Measurements from ENCODE around the gene FUT6. TPM values are rescaled to one million over a fixed set of nuclear protein-coding genes. Genes with fewer than 3 reads are reported as not detected.

Gene FUT6
- total RNA-seq, 2 donors from 2014 or later, result not detected

GRCh38 chr19:5873617-5874199 lies 34.2 kb upstream of the FUT6 start:
- WGBS, 2 experiments (ENCODE audit: insufficient coverage in 1 of 2, insufficient read length in 1 of 2), result 94% methylated on average over 10 to 12 of the region's 12 CpGs
- Mint-ChIP-seq H3K4me3 (no peak overlapping the region), H3K27ac (no peak overlapping the region)

DNA sequence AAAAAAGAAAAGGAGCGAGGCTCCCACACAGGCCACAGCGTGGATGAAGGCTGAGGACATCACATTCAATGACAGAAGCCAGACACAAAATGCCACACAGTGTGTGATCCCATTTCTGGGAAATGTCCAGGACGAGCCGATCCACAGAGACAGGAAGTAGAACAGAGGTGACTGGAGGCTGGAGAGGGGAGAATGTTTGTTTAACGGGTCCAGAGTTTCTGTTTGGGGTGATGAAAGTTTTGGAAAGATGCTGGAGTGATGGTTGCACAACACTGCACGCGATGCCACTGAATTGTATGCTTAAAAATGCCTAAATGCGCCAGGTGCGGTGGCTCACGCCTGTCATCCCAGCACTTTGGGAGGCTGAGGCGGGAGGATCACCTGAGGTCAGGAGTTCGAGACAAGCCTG lies 31.5 kb upstream of the FUT6 start:
- WGBS, 2 experiments (ENCODE audit: insufficient coverage in 1 of 2, insufficient read length in 1 of 2), result 90 to 94% methylated on average over 8 to 12 of the region's 12 CpGs
- no peaks in the 10 kb centered on the region for H3K36me3 Mint-ChIP-seq (ENCODE audit: low read depth)
- TF ChIP-seq, protein P1, sequence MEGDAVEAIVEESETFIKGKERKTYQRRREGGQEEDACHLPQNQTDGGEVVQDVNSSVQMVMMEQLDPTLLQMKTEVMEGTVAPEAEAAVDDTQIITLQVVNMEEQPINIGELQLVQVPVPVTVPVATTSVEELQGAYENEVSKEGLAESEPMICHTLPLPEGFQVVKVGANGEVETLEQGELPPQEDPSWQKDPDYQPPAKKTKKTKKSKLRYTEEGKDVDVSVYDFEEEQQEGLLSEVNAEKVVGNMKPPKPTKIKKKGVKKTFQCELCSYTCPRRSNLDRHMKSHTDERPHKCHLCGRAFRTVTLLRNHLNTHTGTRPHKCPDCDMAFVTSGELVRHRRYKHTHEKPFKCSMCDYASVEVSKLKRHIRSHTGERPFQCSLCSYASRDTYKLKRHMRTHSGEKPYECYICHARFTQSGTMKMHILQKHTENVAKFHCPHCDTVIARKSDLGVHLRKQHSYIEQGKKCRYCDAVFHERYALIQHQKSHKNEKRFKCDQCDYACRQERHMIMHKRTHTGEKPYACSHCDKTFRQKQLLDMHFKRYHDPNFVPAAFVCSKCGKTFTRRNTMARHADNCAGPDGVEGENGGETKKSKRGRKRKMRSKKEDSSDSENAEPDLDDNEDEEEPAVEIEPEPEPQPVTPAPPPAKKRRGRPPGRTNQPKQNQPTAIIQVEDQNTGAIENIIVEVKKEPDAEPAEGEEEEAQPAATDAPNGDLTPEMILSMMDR (conservative IDR thresholded peaks at IDR 0.05), result no peak

More at GRCh38 chr19:5873617-5874199, 34.2 kb upstream of the FUT6 start:
- H3K4me1 ChIP-seq (ENCODE audit: control insufficient read depth, insufficient read depth, low read length), result no peaks in the 10 kb centered on the region
- TF ChIP-seq, protein P1 (conservative IDR thresholded peaks at IDR 0.05), result no peak
- no peaks in the 10 kb centered on the region for H3K36me3 ChIP-seq (ENCODE audit: control insufficient read depth, insufficient read depth, low read length)
- DNase-seq, result no peak
- no peaks in the 10 kb centered on the region for H3K9me3 ChIP-seq (ENCODE audit: control insufficient read depth, low read length)
- Mint-ChIP-seq H3K27me3 (ENCODE audit: insufficient read depth) (no peaks in the 10 kb centered on the region), H3K9me3 (no peaks in the 10 kb centered on the region), H3K4me1 (no peaks in the 10 kb centered on the region), H3K36me3 (ENCODE audit: low read depth) (no peaks in the 10 kb centered on the region)
- no peak overlapping the region for H3K9ac ChIP-seq (ENCODE audit: extremely low read depth, low read length, poor library complexity, severe bottlenecking)
- H3K27ac ChIP-seq (ENCODE audit: low read depth, low read length), result no peak overlapping the region
- no peak overlapping the region for H3K4me3 ChIP-seq (ENCODE audit: low read length)
- H3K27me3 ChIP-seq (ENCODE audit: control insufficient read depth, insufficient read depth, low read length, poor library complexity, severe bottlenecking), result no peaks in the 10 kb centered on the region

DNA sequence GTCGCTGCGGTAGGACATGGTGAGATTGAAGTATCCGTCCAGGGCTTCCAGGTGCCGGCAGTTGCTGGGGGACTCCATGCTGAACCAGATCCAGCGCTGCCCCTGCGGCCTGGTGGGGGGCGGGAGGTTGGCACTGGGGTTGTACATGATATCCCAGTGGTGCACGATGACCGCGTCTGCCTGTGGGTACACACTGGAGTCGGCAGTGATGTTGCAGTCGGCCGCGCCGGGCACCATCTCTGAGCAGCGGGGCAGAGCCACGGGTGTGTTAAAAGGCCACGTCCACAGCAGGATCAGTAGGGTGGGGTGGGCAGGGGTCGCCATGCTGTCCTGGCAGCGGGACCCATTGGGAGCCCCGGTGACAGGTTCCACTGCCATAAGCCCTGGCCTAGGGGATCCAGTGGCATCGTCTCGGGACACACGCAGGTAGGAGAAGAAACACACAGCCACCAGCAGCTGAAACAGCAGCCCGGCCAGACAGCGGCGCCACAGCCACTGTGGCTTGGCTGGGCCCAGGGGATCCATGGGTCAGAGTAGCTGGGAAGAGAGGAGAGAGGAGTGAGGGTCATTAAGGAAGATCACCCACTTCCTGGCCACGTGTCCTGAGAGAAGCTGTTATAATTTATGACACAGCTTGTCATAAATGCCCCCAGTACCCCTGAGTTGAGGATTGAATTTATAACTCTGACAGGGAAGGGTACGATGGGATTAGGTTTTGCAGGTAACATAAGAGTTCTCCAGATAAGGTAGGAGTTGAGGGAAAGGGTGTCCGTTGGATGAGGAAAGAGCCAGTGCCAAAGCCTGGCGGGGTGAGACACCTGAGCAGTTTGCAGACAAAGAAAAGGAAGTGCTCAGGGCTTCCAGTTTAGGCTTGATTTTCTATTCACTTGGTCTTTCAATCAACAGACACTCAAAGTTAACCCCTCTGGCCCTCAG lies 28.0 kb upstream of the FUT6 start:
- H3K9ac ChIP-seq (ENCODE audit: extremely low read depth, low read length, poor library complexity, severe bottlenecking), result no peak overlapping the region
- no peaks in the 10 kb centered on the region for H3K4me1 ChIP-seq (ENCODE audit: control insufficient read depth, insufficient read depth, low read length)
- no peaks in the 10 kb centered on the region for H3K36me3 ChIP-seq (ENCODE audit: control insufficient read depth, insufficient read depth, low read length)
- no peak overlapping the region for H3K4me3 ChIP-seq (ENCODE audit: low read length)
- Mint-ChIP-seq H3K36me3 (ENCODE audit: low read depth) (no peaks in the 10 kb centered on the region), H3K9me3 (no peaks in the 10 kb centered on the region), H3K27me3 (ENCODE audit: insufficient read depth) (peaks cover 8% of the 10 kb centered on the region), H3K27ac (no peak overlapping the region), H3K4me1 (no peaks in the 10 kb centered on the region), H3K4me3 (no peak overlapping the region)
- WGBS, 2 experiments (ENCODE audit: insufficient coverage in 1 of 2, insufficient read length in 1 of 2), result 88 to 90% methylated on average over 24 to 31 of the region's 31 CpGs
- TF ChIP-seq, protein P1 (conservative IDR thresholded peaks at IDR 0.05), result no peak
- H3K27ac ChIP-seq (ENCODE audit: low read depth, low read length), result no peak overlapping the region
- no peak for DNase-seq
- no peaks in the 10 kb centered on the region for H3K27me3 ChIP-seq (ENCODE audit: control insufficient read depth, insufficient read depth, low read length, poor library complexity, severe bottlenecking)
- no peaks in the 10 kb centered on the region for H3K9me3 ChIP-seq (ENCODE audit: control insufficient read depth, low read length)

More for the DNA sequence above, 31.5 kb upstream of the FUT6 start:
- Histone ChIP-seq H3K9me3 (ENCODE audit: control insufficient read depth, low read length) (no peaks in the 10 kb centered on the region), H3K4me1 (ENCODE audit: control insufficient read depth, insufficient read depth, low read length) (no peaks in the 10 kb centered on the region), H3K27me3 (ENCODE audit: control insufficient read depth, insufficient read depth, low read length, poor library complexity, severe bottlenecking) (no peaks in the 10 kb centered on the region), H3K27ac (ENCODE audit: low read depth, low read length) (no peak overlapping the region), H3K9ac (ENCODE audit: extremely low read depth, low read length, poor library complexity, severe bottlenecking) (no peak overlapping the region), H3K4me3 (ENCODE audit: low read length) (no peak overlapping the region), H3K36me3 (ENCODE audit: control insufficient read depth, insufficient read depth, low read length) (no peaks in the 10 kb centered on the region)
- Mint-ChIP-seq H3K9me3 (no peaks in the 10 kb centered on the region), H3K27me3 (ENCODE audit: insufficient read depth) (peaks cover 2% of the 10 kb centered on the region), H3K27ac (no peak overlapping the region), H3K4me1 (no peaks in the 10 kb centered on the region), H3K4me3 (no peak overlapping the region)
- no peak for DNase-seq
